GM19455 (cell line): ENCODE data around the gene NAT16.

Experiments used
- ATAC-seq: cut with Tn5 transposase; IDR thresholded peaks from one replicate; pipeline ENCODE4 v1.9.1; 2021; ENCODE audit not compliant: unreplicated experiment

Gene NAT16

GRCh38 chr7:101172005-101172853 is 7.9 kb downstream of the NAT16 start:
- no peak for ATAC-seq

DNA sequence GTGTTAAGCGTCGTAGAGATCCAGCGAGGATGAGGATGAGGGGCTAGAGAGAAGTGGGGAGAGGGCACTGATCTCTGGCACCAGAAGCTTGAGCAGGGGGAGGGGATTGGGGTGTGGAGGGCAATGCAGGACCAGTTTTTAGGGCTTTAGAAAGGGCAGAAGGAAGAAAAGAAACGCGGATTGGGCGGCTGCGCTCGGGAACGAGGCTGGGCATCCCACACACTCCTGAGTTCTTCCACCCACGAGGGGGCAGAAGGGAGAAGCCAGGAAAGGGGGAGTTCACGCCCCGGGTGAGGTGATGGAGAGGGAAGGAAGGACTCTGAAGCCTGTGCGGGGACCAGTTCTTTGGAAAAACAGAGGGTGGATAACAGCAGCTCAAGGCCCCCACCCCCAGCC is 8.7 kb downstream of the NAT16 start:
- no peak for ATAC-seq

- no peak for ATAC-seq
Measured at GRCh38 chr7:101170617-101171441, 9.3 kb downstream of the NAT16 start.

DNA sequence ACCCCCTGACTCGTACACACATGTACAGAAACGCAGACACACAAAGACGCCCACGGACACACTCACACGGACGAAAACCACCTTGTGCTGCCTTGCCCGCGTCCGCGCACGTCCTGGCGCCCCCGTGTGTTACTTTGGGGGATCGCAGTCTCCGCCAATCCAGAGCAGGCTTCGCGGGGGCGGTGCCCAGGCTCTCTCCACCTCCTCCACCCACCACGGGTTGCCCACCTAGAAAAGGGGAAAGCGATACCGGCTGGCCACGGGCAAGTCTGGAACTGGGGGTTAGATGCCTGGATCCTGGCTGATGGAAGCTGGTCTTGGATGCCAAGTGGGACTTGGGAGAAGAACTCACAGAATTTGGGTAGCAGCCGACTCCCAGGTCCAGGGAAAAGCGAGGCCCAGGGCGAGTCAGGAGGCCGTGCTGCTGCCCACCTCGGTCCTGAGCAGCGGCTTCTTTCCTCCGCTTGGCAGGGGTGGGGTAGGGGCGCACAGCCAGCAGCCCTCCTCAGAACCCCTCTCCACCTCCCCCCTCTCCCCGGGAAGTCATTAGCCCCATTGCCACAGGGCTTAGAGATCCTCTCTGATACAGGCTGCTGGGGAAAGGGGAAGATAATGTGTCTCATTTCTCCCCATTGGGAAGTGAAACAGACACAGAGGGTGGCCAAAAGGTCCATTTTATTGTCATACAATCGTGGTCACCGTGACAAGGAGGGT is 10.1 kb downstream of the NAT16 start:
- ATAC-seq, result no peak

- ATAC-seq, result no peak
Measured at GRCh38 chr7:101169110-101169837, 10.8 kb downstream of the NAT16 start.

- no peak for ATAC-seq
Measured at GRCh38 chr7:101168412-101169049, 11.6 kb downstream of the NAT16 start.

GRCh38 chr7:101167645-101168411 is 12.3 kb downstream of the NAT16 start:
- ATAC-seq, result no peak

DNA sequence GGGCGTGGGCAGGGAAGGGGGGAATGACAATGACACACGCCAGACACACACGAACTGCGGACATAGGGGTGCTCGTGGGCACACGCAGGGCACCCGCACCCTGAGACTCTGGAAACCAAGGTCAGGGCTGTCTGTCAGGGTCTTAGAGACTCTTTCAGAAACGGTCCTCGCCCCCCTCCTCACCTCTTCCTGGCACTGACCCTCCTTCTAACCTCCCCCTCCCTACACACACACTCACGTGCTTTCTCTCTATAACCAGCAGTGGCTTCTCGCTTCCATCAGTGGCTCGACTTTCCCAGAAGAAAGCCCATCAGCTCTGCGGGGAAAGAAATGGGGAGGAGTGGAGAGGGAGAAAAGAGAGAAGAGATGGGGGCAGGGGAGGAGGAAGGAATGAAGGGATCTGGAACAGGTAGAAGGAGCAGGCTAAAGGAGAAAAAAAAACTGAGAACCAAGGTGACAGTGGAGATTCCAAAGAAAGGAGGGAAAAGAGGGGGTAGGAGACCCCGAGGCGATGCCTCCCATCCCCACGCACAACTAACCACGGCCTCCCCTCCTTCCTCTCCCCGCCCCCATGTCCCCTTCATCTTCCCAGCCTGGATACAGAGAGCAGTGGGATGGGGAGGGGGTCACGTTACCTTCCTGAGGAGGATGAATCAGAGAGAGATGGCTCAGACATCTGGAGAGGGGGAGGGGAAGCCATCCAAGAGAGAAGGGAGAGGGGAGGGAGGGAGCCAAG is 13.0 kb downstream of the NAT16 start:
- no peak for ATAC-seq

- no peak for ATAC-seq
Measured at GRCh38 chr7:101166648-101166908, 13.5 kb downstream of the NAT16 start.

- ATAC-seq, result no peak
Measured at GRCh38 chr7:101165958-101166647, 14.0 kb downstream of the NAT16 start.

DNA sequence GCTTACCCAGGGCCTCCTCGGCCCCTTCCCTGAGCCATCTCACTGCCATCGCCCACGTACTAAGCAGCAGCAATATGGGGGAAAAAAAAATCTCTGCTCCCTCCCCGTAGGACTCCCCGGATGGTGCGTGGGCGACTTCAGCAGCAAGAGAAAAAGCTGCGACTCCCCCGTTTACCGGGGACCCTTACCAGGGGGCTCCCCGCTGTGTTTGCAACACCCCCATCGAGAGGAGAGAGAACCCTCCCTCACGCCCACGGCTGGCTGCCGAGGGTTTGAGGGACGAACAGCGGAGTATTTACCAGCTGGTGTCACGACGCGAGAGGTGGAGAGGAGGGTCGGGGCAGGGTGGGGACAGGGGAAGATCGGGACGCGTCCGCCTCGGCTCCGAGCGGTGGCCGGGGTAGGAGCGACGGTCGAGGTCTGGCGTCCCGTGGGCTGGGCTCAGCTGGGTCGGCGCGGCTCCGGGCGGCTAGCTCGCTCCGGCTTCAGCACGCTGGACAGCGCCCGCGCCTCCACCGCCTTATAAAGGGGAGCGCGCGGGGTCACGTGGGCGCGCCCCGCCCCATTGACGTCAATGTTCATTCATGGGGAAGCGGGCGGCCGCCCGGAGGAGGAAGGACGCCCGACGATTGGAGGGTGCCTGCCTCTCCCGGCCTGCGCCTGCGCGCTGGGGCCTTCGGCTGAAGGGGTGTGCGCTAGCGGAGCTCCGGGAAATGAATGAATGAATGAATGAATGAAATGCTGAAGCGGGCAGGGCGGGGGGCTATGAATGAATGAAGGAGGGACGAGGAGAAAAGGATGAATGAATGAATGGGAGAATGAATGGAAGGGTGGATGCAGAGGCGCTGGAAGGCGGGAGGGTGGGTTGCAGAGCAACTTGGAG is 14.8 kb downstream of the NAT16 start, which contains the start of gene VGF:
Gene VGF (minus strand): TSS at position 495 of the 883 bp plus-strand sequence. CDS start 726 bp downstream, outside the sequence.
- ATAC-seq, result peak; percentile 79

DNA sequence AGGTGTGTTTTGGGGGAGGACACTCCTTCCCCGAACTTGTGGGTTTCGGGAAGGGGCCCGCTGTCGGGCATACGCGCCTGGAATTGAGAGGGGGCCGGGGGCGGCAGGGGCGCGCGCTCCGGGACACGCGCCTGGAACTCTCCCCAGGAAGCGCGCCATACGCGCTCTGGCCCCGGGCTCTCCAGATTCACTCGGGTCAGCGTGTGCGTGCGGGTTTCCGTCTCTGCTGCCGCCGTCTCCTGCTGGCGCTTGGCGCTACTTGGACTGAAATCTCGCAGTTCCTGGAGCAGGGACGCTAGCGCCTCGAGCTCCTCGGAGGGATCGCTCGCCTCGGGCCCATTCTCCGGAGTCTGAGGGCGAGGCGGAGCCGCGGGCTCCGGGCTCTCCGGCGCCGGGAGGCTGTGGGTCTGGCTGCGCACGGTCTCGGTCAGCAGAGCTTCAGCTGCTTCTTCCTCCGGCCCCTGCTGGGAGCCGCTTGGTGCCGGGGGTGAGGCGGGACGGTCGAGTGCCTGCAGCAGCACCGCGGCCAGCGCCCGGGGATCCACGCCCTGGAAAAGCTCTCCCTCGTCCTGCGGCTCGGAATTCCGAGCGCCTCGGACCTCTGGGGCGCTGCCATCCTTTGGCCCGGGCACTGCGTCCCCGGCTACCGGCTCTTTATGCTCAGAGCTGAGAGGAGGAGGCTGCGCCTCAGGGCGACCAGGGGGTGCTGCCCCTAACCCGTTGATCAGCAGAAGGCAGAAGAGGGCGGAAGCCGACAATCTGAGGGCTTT is 15.8 kb downstream of the NAT16 start:
- no peak for ATAC-seq

DNA sequence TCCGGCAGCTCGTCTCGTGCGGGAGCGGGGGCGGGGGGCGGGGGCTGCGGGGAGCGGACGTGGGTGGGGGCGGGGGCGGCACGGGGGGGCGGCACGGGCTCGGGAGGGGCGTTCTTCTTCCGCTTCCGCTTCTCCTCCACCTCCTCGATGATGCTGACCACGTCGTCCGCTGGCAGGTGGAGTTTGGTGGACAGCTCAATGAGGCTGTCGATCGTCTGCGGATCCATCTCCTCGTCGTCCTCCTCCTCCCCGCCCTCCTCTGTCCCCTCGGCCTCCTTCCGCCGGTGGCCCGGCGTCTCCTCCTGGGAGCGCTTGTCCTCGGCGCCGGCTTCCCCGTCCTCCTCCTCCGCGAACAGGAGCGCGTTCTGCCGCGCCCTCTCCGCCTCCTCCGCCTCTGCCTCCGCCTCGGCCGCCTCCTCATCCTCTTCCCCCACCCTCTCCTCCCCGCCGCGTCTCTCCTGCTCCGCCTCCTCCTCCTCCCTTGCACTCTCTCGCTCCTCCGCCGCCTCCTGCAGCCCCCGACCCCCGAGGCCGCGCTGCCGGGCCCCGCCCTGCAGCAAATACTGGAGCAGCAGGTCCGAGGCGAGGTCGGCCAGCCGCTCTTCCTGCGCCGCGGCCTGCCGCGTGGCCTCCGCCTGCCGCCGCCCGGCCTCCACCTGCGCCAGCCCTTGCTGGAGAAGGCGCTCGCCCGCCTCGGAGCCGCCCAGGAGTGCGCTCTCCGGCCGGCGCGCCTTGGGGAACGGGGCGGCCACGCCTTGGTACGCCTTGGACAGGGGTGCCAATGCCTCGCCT is 16.6 kb downstream of the NAT16 start:
- ATAC-seq, result no peak

GRCh38 chr7:101162551-101163278 is 17.4 kb downstream of the NAT16 start:
- no peak for ATAC-seq
